Medulla oblongata (tissue), 1 donor: ENCODE results near the gene NMRK1.

Experiments
- DNase-seq: peaks from one replicate; pipeline ENCODE4 v3.0.0-alpha.2; 2015; ENCODE audit errors: extremely low spot score

The NMRK1 gene

GRCh38 chr9:75063556-75064305, 24.2 kb downstream of the NMRK1 start:
- DNase-seq = no peak

GRCh38 chr9:75061169-75061568, 26.8 kb downstream of the NMRK1 start:
- DNase-seq = no peak

GRCh38 chr9:75054368-75055001, 33.5 kb downstream of the NMRK1 start:
- DNase-seq = no peak

- DNase-seq = no peak
These were observed 34.1 kb downstream of the NMRK1 start for GRCh38 chr9:75053869-75054268.

- no peak for DNase-seq
These were observed 36.7 kb downstream of the NMRK1 start for GRCh38 chr9:75051285-75051684.

- DNase-seq = no peak
These were observed 40.4 kb downstream of the NMRK1 start for GRCh38 chr9:75047506-75047905.

GRCh38 chr9:75046725-75047345, 41.1 kb downstream of the NMRK1 start:
- no peak for DNase-seq

GRCh38 chr9:75041041-75041440, 46.9 kb downstream of the NMRK1 start:
- no peak for DNase-seq

- no peak for DNase-seq
These were observed 48.2 kb downstream of the NMRK1 start for GRCh38 chr9:75039801-75040200.

GRCh38 chr9:75039009-75039408, 48.9 kb downstream of the NMRK1 start:
- no peak for DNase-seq

GRCh38 chr9:75036793-75037192, 51.2 kb downstream of the NMRK1 start:
- no peak for DNase-seq

GRCh38 chr9:75033791-75034473, 54.0 kb downstream of the NMRK1 start:
- no peak for DNase-seq

GRCh38 chr9:75027187-75028107, 60.5 kb downstream of the NMRK1 start:
- peak; percentile 61 for DNase-seq

- DNase-seq = no peak
These were observed 64.1 kb downstream of the NMRK1 start for GRCh38 chr9:75023846-75024245.

GRCh38 chr9:75019654-75020053, 68.3 kb downstream of the NMRK1 start:
- no peak for DNase-seq

GRCh38 chr9:75019022-75019421, 68.9 kb downstream of the NMRK1 start:
- no peak for DNase-seq

GRCh38 chr9:75017378-75017777, 70.6 kb downstream of the NMRK1 start:
- no peak for DNase-seq

GRCh38 chr9:75013735-75014134, 74.2 kb downstream of the NMRK1 start:
- no peak for DNase-seq
